GM15510 (cell line): Measurements from ENCODE around the gene JAKMIP3.

ENCODE experiments used
- POLR2A ChIP-seq: IDR thresholded peaks from 3 replicates; pipeline ENCODE4 v1.6.1; 2011; ENCODE audit warnings: borderline replicate concordance; ENCODE audit not compliant: insufficient read length; ENCODE audit errors: extremely low read depth

The JAKMIP3 gene

DNA sequence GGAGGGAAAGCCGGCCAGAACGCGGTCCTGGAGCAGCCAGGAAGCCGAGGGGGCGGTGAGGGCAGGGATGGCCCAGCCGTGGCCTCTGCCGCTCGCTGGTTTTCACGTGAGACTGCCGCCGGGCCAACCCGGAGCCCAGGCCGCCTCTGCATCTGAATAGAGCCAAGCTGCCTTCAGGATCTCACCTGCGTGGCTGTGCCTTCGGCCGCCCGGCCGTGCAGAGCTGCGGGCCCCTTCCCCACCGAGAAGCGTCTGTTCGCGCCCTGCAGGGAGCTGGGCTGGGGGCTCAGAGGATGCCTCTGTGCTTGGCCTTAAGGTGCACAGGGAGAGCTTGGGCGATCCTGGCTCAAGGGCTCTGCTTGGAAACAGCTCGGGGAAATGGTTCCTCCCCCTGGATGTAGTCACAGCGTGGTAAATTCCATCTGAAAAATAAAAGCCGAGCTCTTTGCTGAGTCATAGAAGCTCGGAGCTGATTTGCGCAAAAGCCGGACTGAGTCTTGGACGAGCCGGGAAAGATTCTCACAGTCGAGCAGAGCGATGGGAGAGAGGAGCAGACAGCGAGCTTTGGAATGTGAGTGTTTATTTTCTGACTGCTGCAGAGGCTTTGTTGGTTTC is at the start of gene JAKMIP3:
Gene JAKMIP3, plus strand, starts transcription at position 456 of the 615 bp plus-strand sequence. CDS start 38,863 bp downstream, outside the sequence.
- no peak for TF ChIP-seq POLR2A

DNA sequence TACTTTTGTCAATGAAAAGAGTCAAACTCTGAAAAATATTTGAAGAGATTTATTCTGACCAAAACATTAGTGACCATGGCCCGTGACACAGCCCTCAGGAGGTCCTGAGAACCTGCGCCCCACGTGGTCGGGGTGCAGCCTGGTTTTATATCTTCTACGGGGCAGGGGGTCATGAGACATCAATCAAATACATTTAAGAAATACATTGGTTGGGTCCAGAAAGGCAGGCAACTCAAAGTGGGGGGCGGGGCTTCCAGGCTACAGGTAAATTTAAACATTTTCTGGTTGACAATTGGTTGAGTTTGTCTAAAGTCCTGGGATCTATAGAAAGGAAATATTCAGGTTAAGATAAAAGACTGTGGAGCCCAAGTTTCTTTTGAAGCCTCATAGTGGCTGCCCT is 49.2 kb upstream of the JAKMIP3 start:
- TF ChIP-seq POLR2A = no peak

DNA sequence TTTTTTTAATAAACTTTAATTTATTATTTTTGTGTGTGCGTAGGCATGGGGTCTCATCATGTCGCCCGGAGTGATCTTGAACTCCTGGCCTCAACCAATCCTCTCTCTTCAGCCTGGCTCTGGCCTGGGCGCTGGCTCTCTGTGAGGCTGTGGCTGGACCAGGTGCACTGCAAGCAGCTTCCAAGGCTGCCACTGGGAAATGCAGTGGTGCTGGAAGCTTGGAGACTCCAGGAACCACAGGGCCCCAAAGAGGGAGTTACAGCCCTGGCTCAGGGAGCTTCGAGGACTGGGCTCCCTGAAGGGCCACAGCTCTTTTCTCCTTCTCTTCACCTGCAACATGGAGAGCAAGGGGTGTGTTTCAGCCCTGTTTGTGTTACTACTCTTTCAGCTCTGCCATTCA is 47.3 kb upstream of the JAKMIP3 start:
- no peak for TF ChIP-seq POLR2A

DNA sequence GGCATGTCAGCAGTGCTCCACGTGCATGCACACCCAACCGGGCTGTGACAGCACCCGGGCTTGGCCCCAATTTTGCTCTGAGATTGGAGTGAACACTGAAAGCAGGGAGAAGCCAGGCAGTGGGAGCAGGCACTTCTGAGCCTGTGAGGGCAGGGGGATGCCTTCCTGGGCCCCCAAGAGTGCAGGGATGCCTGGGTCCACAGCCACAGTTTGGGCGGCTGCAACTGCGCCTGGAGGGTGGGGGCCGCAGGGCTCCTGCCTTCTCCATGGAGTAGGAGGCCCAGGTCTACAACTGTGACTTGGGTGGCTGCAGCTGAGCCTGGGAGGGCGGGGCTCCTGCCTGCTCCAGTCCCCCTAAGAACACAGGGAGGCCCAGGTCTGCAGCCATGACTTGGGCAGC is 46.4 kb upstream of the JAKMIP3 start:
- no peak for TF ChIP-seq POLR2A

DNA sequence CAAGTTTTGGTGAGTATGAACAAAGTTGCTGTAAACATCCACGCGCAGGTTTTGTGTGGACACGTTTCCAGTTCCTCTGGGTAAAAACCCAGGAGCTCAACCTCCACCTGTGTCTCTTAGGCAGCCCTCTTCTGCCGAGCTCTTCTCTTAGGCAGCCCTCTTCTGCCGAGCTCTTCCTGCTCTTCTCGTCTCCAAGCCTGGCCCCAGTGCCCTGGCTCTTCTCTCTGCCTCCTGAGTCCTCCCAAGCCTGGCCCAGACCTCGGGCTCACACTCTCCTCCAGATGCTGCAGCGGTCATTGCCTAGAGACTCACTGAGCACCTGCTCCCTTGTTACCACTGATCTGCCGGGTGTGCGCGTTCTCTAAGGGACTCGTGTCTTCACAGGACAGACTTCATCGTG is 45.3 kb upstream of the JAKMIP3 start:
- no peak for TF ChIP-seq POLR2A

DNA sequence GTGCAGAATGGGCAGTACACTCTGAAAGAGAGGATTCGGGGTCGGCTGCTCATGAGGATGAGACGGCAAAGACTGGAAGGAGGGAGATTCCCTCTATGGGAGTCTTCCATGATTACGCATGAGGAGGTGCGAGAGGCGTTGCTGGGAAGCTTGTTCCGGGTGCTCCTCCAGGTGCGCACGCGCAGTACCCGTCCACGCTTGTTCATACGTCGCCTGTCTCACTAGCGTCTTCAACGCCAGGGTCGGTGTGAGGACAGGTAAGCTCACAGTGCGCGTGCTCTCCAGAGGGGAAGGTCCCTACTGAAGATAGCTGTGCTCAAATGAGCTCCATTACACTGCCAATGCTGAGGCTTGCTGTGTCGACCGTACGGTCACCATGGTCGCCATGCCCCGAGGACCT is 44.7 kb upstream of the JAKMIP3 start:
- TF ChIP-seq POLR2A = no peak

DNA sequence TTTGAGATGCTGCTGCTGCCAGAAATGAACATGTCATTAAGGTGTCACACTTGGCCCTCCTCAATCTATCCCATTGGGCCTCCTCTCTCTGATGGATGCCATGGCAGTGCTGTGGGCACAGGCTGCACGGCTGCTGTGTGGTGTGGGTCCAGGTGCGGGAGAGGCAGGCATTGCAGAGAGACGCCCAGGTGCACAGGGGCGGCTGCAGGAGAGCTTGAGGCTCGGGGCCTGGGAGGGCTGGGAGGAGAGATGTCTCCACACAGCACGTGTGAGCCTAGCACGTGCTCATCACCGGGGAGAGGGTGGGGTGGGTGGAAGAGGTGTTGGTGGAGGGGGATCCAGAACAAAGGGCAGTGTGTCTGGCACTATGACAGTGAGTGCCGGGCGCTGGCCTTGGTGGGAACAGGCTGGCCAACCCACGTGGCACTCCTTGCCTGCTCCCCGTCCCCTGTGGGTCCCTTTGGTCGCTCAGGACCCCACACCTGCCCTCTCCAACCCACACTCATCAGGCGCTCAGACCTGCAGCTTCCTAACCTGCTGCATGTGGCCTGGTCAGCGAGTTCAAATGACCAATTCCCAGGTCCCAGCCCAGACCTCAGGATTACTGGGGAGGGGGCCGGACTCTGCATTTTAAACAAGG is 44.1 kb upstream of the JAKMIP3 start:
- no peak for TF ChIP-seq POLR2A

DNA sequence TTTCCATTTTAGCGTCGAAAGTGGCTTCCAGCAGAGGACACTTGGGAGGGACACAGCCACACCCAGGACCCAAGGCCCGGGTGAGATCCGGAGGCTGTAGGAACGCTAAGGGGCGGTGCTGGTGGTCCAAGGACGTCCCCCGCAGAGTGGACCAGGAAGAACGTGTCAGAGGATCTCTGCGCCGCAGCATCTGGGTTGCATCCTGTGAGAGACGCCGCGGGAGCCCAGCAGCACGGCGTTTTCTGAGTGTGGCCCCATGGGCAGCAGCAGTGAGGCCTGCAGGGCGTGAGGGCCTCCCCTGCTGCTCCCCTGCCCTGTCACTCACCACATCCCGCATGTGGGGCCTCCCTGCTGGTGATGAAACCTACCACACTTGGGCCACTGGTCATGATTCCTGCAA is 43.5 kb upstream of the JAKMIP3 start:
- no peak for TF ChIP-seq POLR2A

DNA sequence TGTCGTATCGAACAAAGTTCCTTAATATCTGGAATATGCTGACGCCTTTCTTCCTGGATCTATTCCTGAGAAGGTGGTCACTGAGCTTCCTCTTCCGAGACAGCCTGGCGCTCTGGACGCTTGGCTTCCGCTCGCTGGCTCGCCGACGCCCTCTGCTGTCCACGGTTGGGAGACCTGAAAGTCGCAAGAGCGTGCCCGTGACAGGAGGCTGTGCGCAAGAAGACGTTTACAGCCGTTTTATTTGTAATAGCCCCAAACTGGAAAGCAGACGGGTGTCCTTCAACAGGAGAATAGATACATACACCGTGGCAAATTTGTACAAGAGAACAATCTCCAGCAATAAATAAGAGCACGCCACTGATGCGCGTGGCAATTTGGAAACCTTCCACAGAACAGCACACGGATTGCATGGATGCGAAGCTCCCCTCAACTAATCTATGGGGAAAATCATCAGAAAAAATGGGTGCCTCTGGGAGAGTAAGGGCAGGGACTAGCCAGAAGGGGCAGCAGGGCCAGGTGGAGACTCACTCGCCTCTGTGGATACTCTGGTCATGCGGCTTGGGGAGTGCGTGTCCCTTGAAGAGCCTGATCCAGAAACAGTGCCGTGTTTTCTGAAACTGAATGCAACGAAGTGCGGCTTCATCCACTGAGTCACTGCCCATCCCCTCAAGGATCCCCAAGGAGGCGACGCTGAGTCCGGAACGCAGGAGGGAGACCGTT is 42.5 kb upstream of the JAKMIP3 start:
- no peak for TF ChIP-seq POLR2A

DNA sequence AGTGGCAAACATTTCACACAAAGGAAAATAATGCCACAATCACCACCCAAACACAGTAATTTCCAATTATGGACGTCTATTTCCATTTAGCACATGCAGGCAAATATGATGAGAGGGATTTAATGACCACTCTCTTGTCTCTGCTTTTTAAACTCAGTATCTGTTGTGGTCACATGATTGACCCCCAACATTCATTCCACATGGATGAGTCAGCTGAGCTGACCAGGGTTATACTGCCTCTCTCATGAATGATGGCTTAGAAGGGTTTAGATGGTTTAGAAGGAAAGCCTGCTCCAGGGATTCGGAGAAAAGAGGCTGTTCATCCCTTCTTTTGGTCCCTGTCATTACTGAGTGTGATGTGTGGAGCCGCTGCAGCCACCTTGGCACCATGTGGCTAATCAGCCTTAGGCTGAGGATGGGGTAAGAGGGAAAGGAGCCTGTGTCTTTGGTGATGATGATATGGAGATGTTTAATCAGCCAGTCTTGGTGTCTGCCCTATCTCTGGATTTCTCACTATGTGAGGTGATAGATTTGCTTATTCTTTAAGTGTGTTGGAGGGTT is 38.2 kb upstream of the JAKMIP3 start:
- TF ChIP-seq POLR2A = no peak

DNA sequence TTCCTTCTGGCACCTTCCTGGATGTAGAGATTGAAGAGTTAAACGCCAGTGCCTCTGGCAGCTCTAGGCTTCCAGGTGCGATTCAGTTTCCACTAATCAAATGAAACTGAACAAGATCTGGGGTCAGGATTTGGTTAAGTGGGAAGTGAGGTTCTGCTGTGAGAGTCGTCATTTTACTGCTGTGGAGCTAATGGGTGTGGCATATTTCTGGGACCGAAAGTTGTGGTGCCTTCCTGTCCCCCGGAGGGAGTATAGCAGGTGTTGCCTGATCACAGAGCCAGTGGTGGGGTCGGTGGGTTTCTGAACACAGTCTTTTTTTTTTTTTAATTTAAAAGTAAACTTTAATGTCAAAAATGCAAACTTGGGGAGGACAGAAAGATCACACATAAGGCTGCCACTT is 37.0 kb upstream of the JAKMIP3 start:
- TF ChIP-seq POLR2A = no peak

DNA sequence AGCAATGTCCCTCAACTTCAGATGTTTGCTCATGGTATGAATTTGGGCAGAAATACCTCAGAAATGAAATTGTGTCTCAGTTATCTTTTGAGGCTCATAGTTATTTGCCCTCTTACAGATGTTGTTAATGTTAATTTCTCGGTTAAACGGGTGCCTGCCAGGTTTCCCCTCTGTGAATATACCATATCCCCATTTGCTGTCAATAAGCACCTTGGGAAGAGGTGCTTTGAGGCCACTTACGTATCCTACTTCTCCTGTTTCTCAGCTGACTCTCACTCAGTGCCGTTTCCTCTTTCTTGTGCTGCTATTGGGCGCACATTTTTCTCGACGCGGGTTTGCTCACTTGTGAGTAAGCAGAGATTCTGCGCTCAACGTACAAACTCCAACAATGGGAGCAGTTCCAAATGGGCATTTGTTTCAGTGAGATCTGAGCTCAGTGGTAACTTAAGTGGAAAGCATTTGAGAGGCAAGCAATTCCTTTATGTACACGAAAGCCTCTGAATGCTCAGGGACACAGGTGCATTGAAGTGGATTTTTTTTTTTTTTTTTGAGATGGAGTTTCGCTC is 34.8 kb upstream of the JAKMIP3 start:
- no peak for TF ChIP-seq POLR2A

DNA sequence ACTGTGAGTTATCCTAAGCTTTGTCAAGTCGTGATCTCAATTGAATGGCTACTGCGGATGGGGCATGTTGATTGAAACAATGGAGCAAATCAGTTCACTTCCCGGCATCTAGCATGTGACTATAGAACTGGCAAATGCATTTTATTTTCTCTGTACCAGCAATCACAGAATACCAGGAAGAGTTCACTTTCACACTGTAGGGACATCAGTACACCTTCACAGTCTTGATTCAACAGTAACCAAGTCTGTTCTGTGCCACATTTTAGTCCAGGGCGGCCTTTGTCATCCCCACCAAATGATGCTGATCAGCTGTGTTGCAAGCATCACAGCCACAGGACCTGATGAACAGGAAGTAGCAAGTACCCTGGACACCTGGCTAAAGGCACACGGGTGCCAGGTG is 32.1 kb upstream of the JAKMIP3 start:
- no peak for TF ChIP-seq POLR2A

DNA sequence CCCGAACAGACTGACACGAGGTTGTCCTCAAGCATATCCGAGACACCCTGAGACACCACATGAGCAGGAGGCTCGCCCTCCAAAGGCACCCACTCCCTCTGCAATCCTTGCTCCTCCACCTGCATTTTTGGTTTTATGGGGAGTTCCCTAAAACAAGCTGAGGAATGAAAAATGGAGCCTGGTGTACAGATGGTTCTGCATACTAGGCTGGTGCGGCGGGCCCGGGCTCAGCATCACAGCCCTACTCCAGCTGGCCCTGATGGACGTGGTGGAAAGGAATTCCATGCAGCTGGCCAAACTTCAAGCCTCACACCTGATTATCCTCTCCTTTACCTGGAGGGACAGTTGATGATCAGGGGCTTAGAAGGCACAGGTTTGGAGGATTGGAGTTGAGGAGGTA is 30.3 kb upstream of the JAKMIP3 start:
- no peak for TF ChIP-seq POLR2A
